Activated CD8-positive, alpha-beta memory T cell treated with anti-CD3 and anti-CD28 coated beads, Interleukin-2, amount 50 U/mL, for 48 hours (primary cell): ENCODE results near the gene PEX5.
"Not testable (repeated sequence)": the region's sequence is repeated elsewhere in the genome, so short reads cannot be mapped to it uniquely, and the experiment has no call there.

Experiments
- DNase-seq: peaks from one replicate; pipeline ENCODE4 v3.0.0-alpha.2; 2020

The PEX5 gene

GRCh38 chr12:7161327-7161726, 28.2 kb upstream of the PEX5 start:
- no peak for DNase-seq

- DNase-seq, result no peak
Observed at GRCh38 chr12:7161811-7162210, 27.7 kb upstream of the PEX5 start.

- peak; percentile 65 for DNase-seq
Observed at GRCh38 chr12:7162691-7163114, 26.8 kb upstream of the PEX5 start.

GRCh38 chr12:7169951-7170350, 19.5 kb upstream of the PEX5 start:
- DNase-seq, result no peak

GRCh38 chr12:7171854-7172253, 17.6 kb upstream of the PEX5 start:
- DNase-seq, result no peak

- no peak for DNase-seq
Observed at GRCh38 chr12:7175493-7175892, 14.0 kb upstream of the PEX5 start.

- no peak for DNase-seq
Observed at GRCh38 chr12:7176595-7176994, 12.9 kb upstream of the PEX5 start.

- no peak for DNase-seq
Observed at GRCh38 chr12:7178481-7178880, 11.0 kb upstream of the PEX5 start.

- DNase-seq, result no peak
Observed at GRCh38 chr12:7180685-7181084, 8.8 kb upstream of the PEX5 start.

- DNase-seq, result not testable (repeated sequence)
Observed at GRCh38 chr12:7186058-7186457, 3.4 kb upstream of the PEX5 start.

GRCh38 chr12:7188562-7189397, 706 bp upstream of the PEX5 start:
- peak; percentile 85 for DNase-seq

- peak; percentile 61 for DNase-seq
Observed at GRCh38 chr12:7190268-7191055, 976 bp downstream of the PEX5 start.

- DNase-seq, result no peak
Observed at GRCh38 chr12:7193674-7194073, 4.2 kb downstream of the PEX5 start.

GRCh38 chr12:7197841-7198240, 8.4 kb downstream of the PEX5 start:
- no peak for DNase-seq

- no peak for DNase-seq
Observed at GRCh38 chr12:7203109-7203508, 13.6 kb downstream of the PEX5 start.

- no peak for DNase-seq
Observed at GRCh38 chr12:7205091-7205490, 15.6 kb downstream of the PEX5 start.

- DNase-seq, result no peak
Observed at GRCh38 chr12:7206691-7207090, 17.2 kb downstream of the PEX5 start.

- no peak for DNase-seq
Observed at GRCh38 chr12:7207866-7208625, 18.6 kb downstream of the PEX5 start.

- no peak for DNase-seq
Observed at GRCh38 chr12:7209958-7210357, 20.5 kb downstream of the PEX5 start.

GRCh38 chr12:7210642-7211151, 21.2 kb downstream of the PEX5 start:
- DNase-seq, result no peak

- DNase-seq, result no peak
Observed at GRCh38 chr12:7212678-7213077, 23.2 kb downstream of the PEX5 start.

- DNase-seq, result not testable (repeated sequence)
Observed at GRCh38 chr12:7213745-7214144, 24.3 kb downstream of the PEX5 start.

GRCh38 chr12:7217475-7218069, 28.1 kb downstream of the PEX5 start:
- no peak for DNase-seq
